Left lung (tissue), 10 donors: Measurements from ENCODE around the gene EIF4G3. TPM values are rescaled to one million over a fixed set of nuclear protein-coding genes. Genes with fewer than 3 reads are reported as not detected.
"Not testable (repeated sequence)": the region's sequence is repeated elsewhere in the genome, so short reads cannot be mapped to it uniquely, and the experiment has no call there.

Experiments
- ATAC-seq: fragments of 200-7000 bp; cut with Tn5 transposase; one replicate; pipeline ENCODE4 v1.9.1; 2020; ENCODE audit warnings: moderate library complexity
- DNase-seq, 4 donors: peaks; one replicate each; pipeline ENCODE4 v3.0.0-alpha.2; 2013 to 2020
- H3K27ac ChIP-seq, 2 donors: fragments of 200-600 bp; sonication (generic) in 1 of 2; one replicate each; pipeline versions ENCODE4 v1.5.0 to v1.8.0; 2020 to 2021
- H3K27me3 ChIP-seq, 2 donors: fragments of 200-600 bp; sonication (generic) in 1 of 2; one replicate each; pipeline versions ENCODE4 v1.5.0 to v1.8.0; 2020 to 2021
- H3K36me3 ChIP-seq, 2 donors: fragments of 200-600 bp; sonication (generic) in 1 of 2; one replicate each; pipeline versions ENCODE4 v1.5.0 to v1.8.0; 2020 to 2021
- H3K4me1 ChIP-seq, 2 donors: fragments of 200-600 bp; one replicate each; pipeline ENCODE4 v1.8.0; 2021
- H3K4me3 ChIP-seq, 2 donors: fragments of 200-600 bp; sonication (generic) in 1 of 2; one replicate each; pipeline versions ENCODE4 v1.5.0 to v1.8.0; 2020 to 2021; ENCODE audit warnings: mild to moderate bottlenecking in 1 of 2
- H3K9me3 ChIP-seq, 2 donors: fragments of 200-600 bp; sonication (generic) in 1 of 2; one replicate each; pipeline versions ENCODE4 v1.5.0 to v1.8.0; 2020 to 2021
- intact Hi-C, 2 donors: fragments of 100-400 bp; cut with DNase I; formaldehyde crosslinking; loops; one replicate each; pipeline versions ENCODE4 v1.11.2 to v1.14.2; 2022
- polyA plus RNA-seq, 6 donors: library from polyadenylated mRNA; unstranded; fragments of 120-200 nt; gene quantifications; one replicate each; pipeline ENCODE4 v1.2.1, GENCODE V29; 2013; ENCODE audit not compliant: insufficient read length in 6 of 6
- total RNA-seq, 2 donors: library from RNA; stranded (reverse); fragmentation: NEBNext Ultra II Directional; extraction: Animal tissue kit (Norgen Biotek cat#: 25700); gene quantifications; one replicate each; pipeline ENCODE4 v1.2.1, GENCODE V29; 2021
- TF ChIP-seq, protein P1 (sequence below), 2 donors: fragments of 200-600 bp; sonication (generic) in 1 of 2; IDR thresholded peaks; one replicate each; pipeline versions ENCODE4 v1.5.0 to v1.8.0; 2021; ENCODE audit warnings: antibody characterized with exemption in 2 of 2
- donor health status: DM: no; HTN: yes; CAD: no.
- donor health status: DM: no; HTN: no; CAD: no.

Gene EIF4G3
- total and polyA plus RNA-seq, 8 donors: 54.6 to 67.9 (median 61.7) TPM

DNA sequence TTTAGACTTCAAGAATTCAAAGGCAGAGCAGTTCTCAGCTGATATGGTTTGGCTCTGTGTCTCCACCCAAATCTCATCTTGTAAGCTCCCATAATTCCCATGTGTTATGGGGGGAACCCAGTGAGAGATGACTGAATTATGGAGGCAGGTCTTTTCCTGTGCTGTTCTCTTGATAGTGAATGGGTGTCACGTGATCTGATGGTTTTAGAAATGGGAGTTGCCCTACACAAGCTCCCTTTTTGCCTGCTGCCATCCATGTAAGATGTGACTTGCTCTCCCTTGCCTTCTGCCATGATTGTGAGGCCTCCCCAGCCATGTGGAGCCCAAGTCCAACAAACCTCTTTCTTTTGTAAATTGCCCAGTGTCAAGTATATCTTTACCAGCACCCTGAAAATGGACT, 146.5 kb downstream of the EIF4G3 start:
- DNase-seq (no peak), ATAC-seq (no peak)
- no peaks in the 10 kb centered on the region for H3K4me1 ChIP-seq
- no peak overlapping the region for H3K4me3 ChIP-seq
- H3K27me3 ChIP-seq: no peaks in the 10 kb centered on the region
- no peaks in the 10 kb centered on the region for H3K9me3 ChIP-seq
- H3K27ac ChIP-seq: no peak overlapping the region
- TF ChIP-seq, protein P1, sequence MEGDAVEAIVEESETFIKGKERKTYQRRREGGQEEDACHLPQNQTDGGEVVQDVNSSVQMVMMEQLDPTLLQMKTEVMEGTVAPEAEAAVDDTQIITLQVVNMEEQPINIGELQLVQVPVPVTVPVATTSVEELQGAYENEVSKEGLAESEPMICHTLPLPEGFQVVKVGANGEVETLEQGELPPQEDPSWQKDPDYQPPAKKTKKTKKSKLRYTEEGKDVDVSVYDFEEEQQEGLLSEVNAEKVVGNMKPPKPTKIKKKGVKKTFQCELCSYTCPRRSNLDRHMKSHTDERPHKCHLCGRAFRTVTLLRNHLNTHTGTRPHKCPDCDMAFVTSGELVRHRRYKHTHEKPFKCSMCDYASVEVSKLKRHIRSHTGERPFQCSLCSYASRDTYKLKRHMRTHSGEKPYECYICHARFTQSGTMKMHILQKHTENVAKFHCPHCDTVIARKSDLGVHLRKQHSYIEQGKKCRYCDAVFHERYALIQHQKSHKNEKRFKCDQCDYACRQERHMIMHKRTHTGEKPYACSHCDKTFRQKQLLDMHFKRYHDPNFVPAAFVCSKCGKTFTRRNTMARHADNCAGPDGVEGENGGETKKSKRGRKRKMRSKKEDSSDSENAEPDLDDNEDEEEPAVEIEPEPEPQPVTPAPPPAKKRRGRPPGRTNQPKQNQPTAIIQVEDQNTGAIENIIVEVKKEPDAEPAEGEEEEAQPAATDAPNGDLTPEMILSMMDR (IDR thresholded peaks at IDR 0.05): no peak
- no peaks in the 10 kb centered on the region for H3K36me3 ChIP-seq
- intact Hi-C loops: no loop called here

DNA sequence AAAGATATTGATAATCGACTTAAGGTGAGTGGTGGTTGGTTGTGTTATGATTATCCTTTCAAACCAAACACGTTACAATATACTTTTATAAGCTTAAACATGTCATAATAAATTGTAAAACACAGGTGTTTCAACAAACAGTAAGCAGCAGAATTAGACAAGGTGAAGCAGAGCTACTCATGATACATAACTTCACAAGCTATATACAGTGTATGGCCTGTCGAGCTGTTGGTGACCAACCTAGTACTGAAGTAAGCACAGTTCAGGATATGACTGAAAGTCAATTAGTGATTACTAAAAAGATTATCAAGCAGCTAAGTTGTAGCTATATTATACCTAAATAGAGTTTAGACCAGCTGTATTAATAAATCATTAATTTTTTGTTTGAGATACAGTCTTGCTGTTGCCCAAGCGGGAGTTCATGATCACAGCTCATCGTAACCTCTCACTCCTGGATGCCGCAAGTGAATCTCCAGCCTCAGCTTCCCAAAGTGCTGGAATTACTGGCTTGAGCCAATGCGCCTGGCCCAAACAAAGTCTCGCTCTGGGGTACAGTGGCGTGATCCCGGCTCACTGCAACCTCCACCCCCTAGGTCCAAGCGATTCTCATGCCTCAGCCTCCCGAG, 148.1 kb downstream of the EIF4G3 start:
- TF ChIP-seq, protein P1 (IDR thresholded peaks at IDR 0.05): no peak
- ATAC-seq (no peak), DNase-seq (no peak)
- H3K9me3 ChIP-seq: no peaks in the 10 kb centered on the region
- H3K4me1 ChIP-seq: no peaks in the 10 kb centered on the region
- H3K27me3 ChIP-seq: no peaks in the 10 kb centered on the region
- intact Hi-C loops: no loop called here
- H3K4me3 ChIP-seq: no peak overlapping the region
- no peak overlapping the region for H3K27ac ChIP-seq
- H3K36me3 ChIP-seq: no peaks in the 10 kb centered on the region

DNA sequence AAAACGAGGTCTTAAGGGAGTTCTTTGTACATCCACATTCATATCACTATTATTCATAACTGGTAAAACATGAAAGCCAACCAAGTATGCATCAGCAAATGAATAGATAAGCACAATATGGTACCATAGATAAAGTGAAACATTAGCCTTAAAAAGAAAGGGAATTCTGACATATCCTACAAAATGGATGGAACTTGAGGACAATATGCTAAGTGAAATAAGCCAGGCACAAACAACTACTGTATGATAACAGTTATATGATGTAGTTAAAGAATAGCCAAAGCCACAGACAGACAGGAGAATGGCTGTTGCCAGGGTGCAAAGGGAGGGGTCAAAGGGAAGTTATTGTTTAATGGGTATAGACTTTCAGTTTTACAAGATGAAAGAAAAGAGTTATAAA, 148.9 kb downstream of the EIF4G3 start:
- H3K27ac ChIP-seq: no peak overlapping the region
- ATAC-seq (no peak), DNase-seq (no peak)
- H3K4me1 ChIP-seq: peaks cover 2% of the 10 kb centered on the region in 2 donors
- H3K36me3 ChIP-seq: no peaks in the 10 kb centered on the region
- no peaks in the 10 kb centered on the region for H3K9me3 ChIP-seq
- H3K27me3 ChIP-seq: no peaks in the 10 kb centered on the region
- H3K4me3 ChIP-seq: no peak overlapping the region
- intact Hi-C loops: no loop called here
- TF ChIP-seq, protein P1 (IDR thresholded peaks at IDR 0.05): no peak

DNA sequence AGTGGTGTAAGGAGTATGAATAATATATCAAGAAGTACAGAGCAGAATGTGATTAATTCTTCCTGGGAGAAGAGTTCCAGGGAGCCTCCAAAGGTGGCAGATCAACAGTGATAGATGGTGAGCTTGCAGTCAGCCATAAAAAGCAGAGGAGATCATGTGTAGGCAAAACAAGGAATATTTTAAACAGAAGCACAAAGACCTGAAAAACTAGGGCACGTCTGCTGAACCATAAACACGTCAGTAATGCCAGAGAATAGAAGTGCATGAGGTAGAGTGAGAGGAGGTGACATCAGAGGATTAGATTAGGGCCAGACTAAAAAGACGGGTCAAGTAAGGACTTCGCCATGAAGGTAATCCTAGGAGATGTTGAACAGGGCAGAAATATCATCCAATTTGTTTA, 151.8 kb downstream of the EIF4G3 start:
- H3K9me3 ChIP-seq: no peaks in the 10 kb centered on the region
- intact Hi-C loops: no loop called here
- DNase-seq (no peak), ATAC-seq (no peak)
- H3K4me1 ChIP-seq: peaks cover 15 to 22% of the 10 kb centered on the region in 2 donors
- no peak overlapping the region for H3K4me3 ChIP-seq
- no peak overlapping the region for H3K27ac ChIP-seq
- TF ChIP-seq, protein P1 (IDR thresholded peaks at IDR 0.05): no peak
- H3K36me3 ChIP-seq: no peaks in the 10 kb centered on the region
- no peaks in the 10 kb centered on the region for H3K27me3 ChIP-seq

DNA sequence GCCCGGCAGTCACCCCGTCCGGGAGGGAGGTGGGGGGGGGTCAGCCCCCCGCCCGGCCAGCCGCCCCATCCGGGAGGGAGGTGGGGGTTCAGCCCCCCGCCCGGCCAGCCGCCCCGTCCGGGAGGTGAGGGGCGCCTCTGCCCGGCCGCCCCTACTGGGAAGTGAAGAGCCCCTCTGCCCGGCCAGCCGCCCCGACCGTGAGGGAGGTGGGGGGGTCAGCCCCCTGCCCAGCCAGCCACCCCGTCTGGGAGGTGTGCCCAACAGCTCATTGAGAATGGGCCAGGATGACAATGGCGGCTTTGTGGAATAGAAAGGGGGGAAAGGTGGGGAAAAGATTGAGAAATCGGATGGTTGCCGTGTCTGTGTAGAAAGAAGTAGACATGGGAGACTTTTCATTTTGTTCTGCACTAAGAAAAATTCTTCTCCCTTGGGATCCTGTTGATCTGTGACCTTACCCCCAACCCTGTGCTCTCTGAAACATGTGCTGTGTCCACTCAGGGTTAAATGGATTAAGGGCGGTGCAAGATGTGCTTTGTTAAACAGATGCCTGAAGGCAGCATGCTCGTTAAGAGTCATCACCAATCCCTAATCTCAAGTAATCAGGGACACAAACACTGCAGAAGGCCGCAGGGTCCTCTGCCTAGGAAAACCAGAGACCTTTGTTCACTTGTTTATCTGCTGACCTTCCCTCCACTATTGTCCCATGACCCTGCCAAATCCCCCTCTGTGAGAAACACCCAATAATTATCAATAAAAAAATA, 152.4 kb downstream of the EIF4G3 start:
- H3K27ac ChIP-seq, H3K27me3 ChIP-seq, H3K9me3 ChIP-seq, DNase-seq, intact Hi-C loops, H3K36me3 ChIP-seq, ATAC-seq, H3K4me3 ChIP-seq: not testable (repeated sequence)
- H3K4me1 ChIP-seq: peaks cover 15 to 22% of the 10 kb centered on the region in 2 donors
